Right lobe of liver (tissue), 6 donors: ENCODE measurements around the gene EXOSC7. TPM values are rescaled to one million over a fixed set of nuclear protein-coding genes. Genes with fewer than 3 reads are reported as not detected.
A peak's percentile ranks its signal among the peaks of the same experiment; 100 is the strongest.

ENCODE experiments used
- ATAC-seq, 4 donors: fragments of 200-7000 bp; cut with Tn5 transposase; one replicate each; pipeline ENCODE4 v1.9.1; 2020; ENCODE audit warnings: mild to moderate bottlenecking in 4 of 4, moderate library complexity in 4 of 4
- DNase-seq, 3 donors: peaks; one replicate each; pipeline ENCODE4 v3.0.0-alpha.2; 2020
- H3K27ac ChIP-seq, 3 donors: fragments of 200-600 bp; one replicate each; pipeline ENCODE4 v1.8.0; 2022
- H3K27me3 ChIP-seq, 2 donors: fragments of 200-600 bp; one replicate each; pipeline ENCODE4 v1.8.0; 2022
- H3K36me3 ChIP-seq, 4 donors: fragments of 200-600 bp; sonication (generic) in 1 of 4; one replicate each; pipeline versions ENCODE4 v1.5.1 to v1.8.0; 2017 to 2022; ENCODE audit warnings: control low read depth in 1 of 4
- H3K4me1 ChIP-seq, 4 donors: fragments of 200-600 bp; sonication (generic) in 1 of 4; one replicate each; pipeline versions ENCODE4 v1.5.1 to v1.8.0; 2017 to 2022; ENCODE audit warnings: control low read depth in 1 of 4
- H3K4me3 ChIP-seq, 3 donors: fragments of 200-600 bp; one replicate each; pipeline ENCODE4 v1.8.0; 2022
- H3K9me3 ChIP-seq, 4 donors: fragments of 200-600 bp; sonication (generic) in 1 of 4; one replicate each; pipeline versions ENCODE4 v1.5.1 to v1.8.0; 2017 to 2022; ENCODE audit warnings: control low read depth in 1 of 4
- POLR2A ChIP-seq: fragments of 450-650 bp; IDR thresholded peaks from one replicate; pipeline ENCODE4 v1.6.1; 2017; ENCODE audit warnings: antibody characterized with exemption, mild to moderate bottlenecking
- WGBS: methylation state at CpG from one replicate; pipeline ENCODE4 v1.1.6; 2018; ENCODE audit warnings: low coverage, low lambda C conversion rate; ENCODE audit not compliant: insufficient coverage; ENCODE audit errors: missing lambda C conversion rate; 5-methylcytosine and 5-hydroxymethylcytosine counted together
- intact Hi-C, 2 donors: fragments of 100-400 bp; cut with DNase I; formaldehyde crosslinking; loops; one replicate each; pipeline versions ENCODE4 v1.11.2 to v1.14.1; 2022
- total RNA-seq, 6 experiments: library from RNA; depleted of rRNA in 2 of 6; stranded (reverse); fragments of >200 nt in 2 of 6; fragmentation: NEBNext Ultra II Directional in 3 of 6; extraction: Animal tissue kit (Norgen Biotek cat#: 25700) in 3 of 6; gene quantifications; one replicate each; pipeline versions ENCODE4 v1.1.0 to v1.2.4, GENCODE V29; 2016 to 2023
- TF ChIP-seq, protein P1 (sequence below), 4 donors: fragments of 200-600 bp in 3 of 4; fragments of 450-650 bp in 1 of 4; IDR thresholded peaks; one replicate each; pipeline versions ENCODE4 v1.5.1 to v1.8.0; 2016 to 2022; ENCODE audit warnings: antibody characterized with exemption in 4 of 4, mild to moderate bottlenecking in 2 of 4
- donor health status: DM: no; HTN: yes; CAD: no.
- donor health status: DM: no; HTN: no; CAD: no.
- donor health status: DM: no; HTN: no; CAD: no.
- donor health status: DM: no; HTN: yes; CAD: no.
- donor health status: DM: no; HTN: yes; CAD: no.

Gene EXOSC7
- total RNA-seq, 6 experiments from 2014 or later, result 15.1 to 25.7 (median 15.9) TPM

DNA sequence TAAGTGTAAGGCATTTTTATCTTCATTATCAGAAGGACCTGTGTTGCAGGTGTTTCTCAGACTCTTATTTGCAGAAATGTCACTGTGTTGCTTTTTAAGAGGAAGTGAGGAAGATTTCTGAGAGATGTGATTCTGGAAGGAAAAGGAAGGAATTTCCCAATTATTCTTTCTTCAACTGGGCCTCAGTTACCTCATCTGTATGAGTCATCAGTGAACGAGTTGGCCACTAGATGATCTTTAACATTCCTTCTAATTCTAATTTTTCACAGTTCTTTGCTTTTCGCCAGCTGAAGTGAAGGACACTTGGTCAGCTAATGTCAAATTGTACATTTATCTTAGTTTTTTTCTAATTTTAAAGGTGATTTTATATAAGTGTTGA is 79.0 kb downstream of the EXOSC7 start:
- DNase-seq, result no peak
- no peaks in the 10 kb centered on the region for H3K9me3 ChIP-seq
- intact Hi-C loops, result no loop called here
- peak in 1 of 4 donors; percentile 43 for ATAC-seq
- 44% methylated on average over 2 of the region's 2 CpGs for WGBS
- H3K27me3 ChIP-seq, result no peaks in the 10 kb centered on the region
- TF ChIP-seq, protein P1, sequence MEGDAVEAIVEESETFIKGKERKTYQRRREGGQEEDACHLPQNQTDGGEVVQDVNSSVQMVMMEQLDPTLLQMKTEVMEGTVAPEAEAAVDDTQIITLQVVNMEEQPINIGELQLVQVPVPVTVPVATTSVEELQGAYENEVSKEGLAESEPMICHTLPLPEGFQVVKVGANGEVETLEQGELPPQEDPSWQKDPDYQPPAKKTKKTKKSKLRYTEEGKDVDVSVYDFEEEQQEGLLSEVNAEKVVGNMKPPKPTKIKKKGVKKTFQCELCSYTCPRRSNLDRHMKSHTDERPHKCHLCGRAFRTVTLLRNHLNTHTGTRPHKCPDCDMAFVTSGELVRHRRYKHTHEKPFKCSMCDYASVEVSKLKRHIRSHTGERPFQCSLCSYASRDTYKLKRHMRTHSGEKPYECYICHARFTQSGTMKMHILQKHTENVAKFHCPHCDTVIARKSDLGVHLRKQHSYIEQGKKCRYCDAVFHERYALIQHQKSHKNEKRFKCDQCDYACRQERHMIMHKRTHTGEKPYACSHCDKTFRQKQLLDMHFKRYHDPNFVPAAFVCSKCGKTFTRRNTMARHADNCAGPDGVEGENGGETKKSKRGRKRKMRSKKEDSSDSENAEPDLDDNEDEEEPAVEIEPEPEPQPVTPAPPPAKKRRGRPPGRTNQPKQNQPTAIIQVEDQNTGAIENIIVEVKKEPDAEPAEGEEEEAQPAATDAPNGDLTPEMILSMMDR (IDR thresholded peaks at IDR 0.05), result no peak
- TF ChIP-seq POLR2A, result no peak
- no peak overlapping the region for H3K4me3 ChIP-seq
- no peaks in the 10 kb centered on the region for H3K36me3 ChIP-seq
- H3K27ac ChIP-seq, result no peak overlapping the region
- no peaks in the 10 kb centered on the region for H3K4me1 ChIP-seq

DNA sequence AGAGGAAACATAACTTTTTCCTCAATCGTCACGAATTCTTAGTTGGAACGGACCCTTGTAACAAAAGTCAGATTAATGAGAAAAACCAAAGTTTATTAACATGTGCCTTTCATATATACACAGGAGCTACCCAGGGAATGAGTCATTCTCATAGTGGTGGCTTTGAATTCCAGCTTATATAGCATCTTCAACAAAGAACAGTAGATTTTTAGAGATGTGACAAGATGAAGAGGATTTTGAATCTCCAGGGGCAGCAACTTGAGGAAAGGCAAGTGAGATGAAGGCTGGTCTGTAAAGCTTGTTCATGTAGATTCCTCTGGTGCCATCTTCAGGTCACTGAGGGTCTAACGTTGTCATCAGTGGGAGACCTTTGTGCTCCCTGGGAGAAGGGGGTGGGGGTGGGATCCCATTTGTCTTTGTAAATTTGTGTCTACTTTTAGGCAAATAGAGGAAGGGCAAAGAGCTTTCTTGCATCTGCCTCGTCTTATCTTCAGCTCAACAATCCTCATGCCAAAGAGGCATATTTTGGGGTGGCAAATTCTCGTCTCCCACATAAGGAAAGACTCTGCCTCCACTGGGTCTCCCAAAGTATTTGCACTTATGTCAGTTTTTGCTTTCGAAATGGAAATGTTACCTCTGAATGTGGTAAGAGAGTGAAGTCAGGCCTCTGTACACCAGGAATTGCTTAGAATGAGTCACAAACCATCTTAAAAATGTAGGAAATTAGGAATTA is 79.5 kb downstream of the EXOSC7 start:
- Histone ChIP-seq H3K27me3 (no peaks in the 10 kb centered on the region), H3K27ac (no peak overlapping the region), H3K4me3 (no peak overlapping the region), H3K9me3 (no peaks in the 10 kb centered on the region), H3K36me3 (no peaks in the 10 kb centered on the region), H3K4me1 (no peaks in the 10 kb centered on the region)
- whole genome bisulfite sequencing, result 44% methylated on average over 7 of the region's 7 CpGs
- TF ChIP-seq, protein P1 (IDR thresholded peaks at IDR 0.05), result no peak
- no peak for TF ChIP-seq POLR2A
- no peak for DNase-seq
- intact Hi-C loops, result no loop called here
- ATAC-seq, result peak in 2 of 4 donors; percentile 28 to 43

DNA sequence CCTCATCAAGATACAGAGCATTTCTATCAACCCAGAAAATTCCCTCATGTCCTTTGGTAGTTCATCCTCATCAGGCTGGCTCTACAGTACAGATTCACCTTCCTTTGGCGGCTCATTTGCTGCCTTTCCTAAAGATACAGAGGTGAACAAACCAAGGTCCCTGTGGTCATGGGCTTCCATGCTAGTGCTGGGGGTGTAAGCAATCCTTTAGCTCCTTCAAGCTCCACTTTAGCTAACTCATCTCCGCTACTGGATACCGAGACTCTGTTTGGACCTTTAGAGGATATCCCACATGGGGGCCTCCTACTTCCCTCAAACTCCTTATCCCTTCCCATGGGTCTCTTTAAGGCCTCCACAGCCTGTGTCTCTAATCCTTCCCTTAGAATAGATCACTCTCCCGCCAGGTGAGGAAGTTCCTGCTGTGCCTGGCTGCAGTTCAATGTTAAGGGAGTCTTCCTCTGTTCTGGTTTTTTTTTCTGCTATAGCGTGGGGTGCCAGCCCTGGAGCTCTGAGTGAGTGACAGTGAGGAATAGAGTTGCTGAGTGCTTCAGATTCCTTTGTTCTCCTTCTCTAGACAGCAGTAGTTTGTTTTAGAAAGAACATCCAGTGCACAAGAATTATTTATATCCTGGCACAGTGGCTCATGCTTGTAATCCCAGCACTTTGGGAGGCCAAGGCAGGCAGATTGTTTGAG is 80.7 kb downstream of the EXOSC7 start:
- no peak overlapping the region for H3K27ac ChIP-seq
- no peak for ATAC-seq
- intact Hi-C loops, result no loop called here

DNA sequence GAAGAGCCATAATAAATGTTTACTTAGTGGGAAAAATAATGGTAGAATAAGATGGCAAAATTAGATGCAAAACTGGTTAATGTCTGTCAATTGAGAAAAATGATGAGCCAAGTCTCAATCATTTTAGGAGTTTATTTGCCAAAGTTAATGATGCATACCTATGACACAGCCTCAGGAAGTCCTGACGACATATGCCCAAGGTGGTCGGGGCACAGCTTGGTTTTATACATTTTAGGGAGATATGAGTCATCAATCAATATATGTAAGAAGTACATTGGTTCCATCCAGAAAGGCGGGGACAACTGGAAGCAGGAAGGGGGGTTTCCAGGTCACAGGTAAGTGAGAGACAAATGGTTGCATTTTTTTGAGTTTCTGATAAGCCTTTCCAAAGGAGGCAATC is 81.5 kb downstream of the EXOSC7 start:
- intact Hi-C loops, result no loop called here
- 66% methylated on average over 3 of the region's 3 CpGs for WGBS
- no peaks in the 10 kb centered on the region for H3K27me3 ChIP-seq
- H3K9me3 ChIP-seq, result no peaks in the 10 kb centered on the region
- H3K4me3 ChIP-seq, result no peak overlapping the region
- TF ChIP-seq POLR2A, result no peak
- TF ChIP-seq, protein P1 (IDR thresholded peaks at IDR 0.05), result no peak
- H3K27ac ChIP-seq, result no peak overlapping the region
- no peaks in the 10 kb centered on the region for H3K36me3 ChIP-seq
- DNase-seq, result no peak
- no peaks in the 10 kb centered on the region for H3K4me1 ChIP-seq
- ATAC-seq, result no peak

More for the DNA sequence above, 80.7 kb downstream of the EXOSC7 start:
- Histone ChIP-seq H3K36me3 (no peaks in the 10 kb centered on the region), H3K4me3 (no peak overlapping the region), H3K27me3 (no peaks in the 10 kb centered on the region), H3K4me1 (no peaks in the 10 kb centered on the region), H3K9me3 (no peaks in the 10 kb centered on the region)
- TF ChIP-seq, protein P1 (IDR thresholded peaks at IDR 0.05), result no peak
- TF ChIP-seq POLR2A, result no peak
- DNase-seq, result no peak
- WGBS, result 74% methylated on average over 5 of the region's 5 CpGs
